ENCODE data around the gene FZD8. TPM values are rescaled to one million over a fixed set of nuclear protein-coding genes. Genes with fewer than 3 reads are reported as not detected.
A peak's percentile ranks its signal among the peaks of the same experiment; 100 is the strongest.

Gene FZD8
- total and polyA plus RNA-seq, 2 of the 4 experiments (the other 2 are of a cell fraction), result 3.6 to 3.9 TPM

- no peak overlapping the region for H2BK15ac ChIP-seq (ENCODE audit: low read depth, low read length)
- H3K27ac ChIP-seq (ENCODE audit: insufficient read depth, low read length), result no peak overlapping the region
- H3K4me2 ChIP-seq (ENCODE audit: low read depth, low read length), result no peak overlapping the region
- H4K91ac ChIP-seq (ENCODE audit: insufficient read depth, low read depth, low read length), result no peak overlapping the region
- H3K79me1 ChIP-seq (ENCODE audit: low read depth in 1 of 2, low read length in 2 of 2), result no peaks in the 10 kb centered on the region
- no TSS peak for BruUV-seq (replicated peaks)
- in situ Hi-C loops (cut with MboI; ENCODE audit: low sequenced_read_pairs), result no loop called here
- peaks cover 9% of the 10 kb centered on the region for H3K9me3 ChIP-seq (ENCODE audit: control insufficient read depth, insufficient read depth, low read length)
- H2AK9ac ChIP-seq (replicated peaks; ENCODE audit: low read depth, low read length, poor library complexity), result no peak overlapping the region
- no peak overlapping the region for H4K8ac ChIP-seq (ENCODE audit: low read depth in 2 of 2, low read length in 2 of 2)
- H4K5ac ChIP-seq (ENCODE audit: low read depth, low read length), result no peak overlapping the region
- H2AFZ ChIP-seq (replicated peaks; ENCODE audit: low read length, poor library complexity), result no peak overlapping the region
- no peak for DNase-seq
- no peak overlapping the region for H2BK120ac ChIP-seq (ENCODE audit: low read depth, low read length)
- no peak overlapping the region for H3K9ac ChIP-seq (ENCODE audit: low read depth, low read length)
- ATAC-seq (ENCODE audit: low read depth), result peak; percentile 59
- ChIA-PET CTCF (no interaction called here), POLR2A (ENCODE audit: unreplicated experiment) (no interaction called here)
- no peak overlapping the region for H3K23ac ChIP-seq (ENCODE audit: low read depth, low read length)
- H3K18ac ChIP-seq (ENCODE audit: low read depth, low read length), result no peak overlapping the region
- no peaks in the 10 kb centered on the region for H4K20me1 ChIP-seq (ENCODE audit: insufficient read depth, low read length)
- H2AK5ac ChIP-seq (ENCODE audit: low read depth, low read length), result no peak overlapping the region
- no peak overlapping the region for H3K4me3 ChIP-seq (ENCODE audit: insufficient read depth, low read depth, low read length)
- no peaks in the 10 kb centered on the region for H3K9me1 ChIP-seq (ENCODE audit: insufficient read depth, low read length)
- no peak overlapping the region for H3K4ac ChIP-seq (ENCODE audit: low read depth, low read length)
- intact Hi-C loops (cut with micrococcal nuclease), result loop anchor here (10.0 kb wide), 1 partner anchor 360 kb away; no protein-coding TSS in a partner anchor
- no peak overlapping the region for H2BK20ac ChIP-seq (ENCODE audit: low read depth, low read length)
- no peak overlapping the region for H3K14ac ChIP-seq (replicated peaks; ENCODE audit: low read depth, low read length)
- H3K27me3 ChIP-seq (ENCODE audit: control insufficient read depth, insufficient read depth, low read length), result peaks cover 24% of the 10 kb centered on the region
- dilution Hi-C loops (cut with HindIII; ENCODE audit: low sequenced_read_pairs, unreplicated experiment), result no loop called here
- no peaks in the 10 kb centered on the region for H3K36me3 ChIP-seq (ENCODE audit: control insufficient read depth, insufficient read depth, low read length)
- H3K4me1 ChIP-seq (ENCODE audit: control insufficient read depth, insufficient read depth, low read length), result no peaks in the 10 kb centered on the region
- no peak overlapping the region for H2BK5ac ChIP-seq (ENCODE audit: low read depth, low read length, poor library complexity, severe bottlenecking)
- 40% methylated on average over 1 of the region's 14 CpGs; no CpG with 5 or more reads in 1 of the 2 experiments for WGBS, 2 experiments (ENCODE audit: extremely low coverage in 2 of 2, insufficient read length in 1 of 2)
- H3K56ac ChIP-seq (ENCODE audit: extremely low read depth, insufficient read depth, low read length), result no peak overlapping the region
- TF ChIP-seq ELK1 (IDR thresholded peaks at IDR 0.05; ENCODE audit: borderline replicate concordance, low read depth, low read length) (no peak), POLR2A (IDR thresholded peaks at IDR 0.05; ENCODE audit: low read depth, low read length) (no peak), SMC3 (IDR thresholded peaks at IDR 0.05; ENCODE audit: low read depth, low read length) (no peak), MXI1 (IDR thresholded peaks at IDR 0.05; ENCODE audit: borderline replicate concordance, low read depth, low read length) (no peak), RCOR1 (IDR thresholded peaks at IDR 0.05; ENCODE audit: insufficient replicate concordance, low read length) (no peak), RAD21 (IDR thresholded peaks at IDR 0.05; ENCODE audit: low read length) (no peak), USF2 (IDR thresholded peaks at IDR 0.05; ENCODE audit: low read depth, low read length) (no peak), NFE2L2 (IDR thresholded peaks at IDR 0.05; ENCODE audit: low read depth, low read length) (no peak), BHLHE40 (IDR thresholded peaks at IDR 0.05; ENCODE audit: low read depth, low read length) (no peak), FOS (IDR thresholded peaks at IDR 0.05; ENCODE audit: low read depth, low read length) (no peak), CHD1 (IDR thresholded peaks at IDR 0.05; ENCODE audit: low read depth, low read length) (no peak), MAFK (IDR thresholded peaks at IDR 0.05; ENCODE audit: low read depth, low read length) (no peak), MAZ (IDR thresholded peaks at IDR 0.05; ENCODE audit: borderline replicate concordance, low read depth, low read length) (no peak), RFX5 (IDR thresholded peaks at IDR 0.05; ENCODE audit: low read depth, low read length) (no peak)
Observed at GRCh38 chr10:35594115-35595079, 47.7 kb downstream of the FZD8 start.
